Measurements from ENCODE around the gene S100A7A. TPM values are rescaled to one million over a fixed set of nuclear protein-coding genes. Genes with fewer than 3 reads are reported as not detected.

The S100A7A gene
- total and polyA plus RNA-seq, 4 donors: not detected

GRCh38 chr1:153430561-153430960, 14.2 kb downstream of the S100A7A start:
- H3K4me1 ChIP-seq (ENCODE audit: control insufficient read depth in 5 of 5, insufficient read depth in 5 of 5, low read length in 5 of 5): no peaks in the 10 kb centered on the region
- no peak for DNase-seq
- H3K4me3 ChIP-seq: no peak overlapping the region
- H3K9ac ChIP-seq (ENCODE audit: insufficient read depth in 1 of 2, low read length in 2 of 2): no peak overlapping the region
- no peaks in the 10 kb centered on the region for H3K27me3 ChIP-seq (ENCODE audit: control insufficient read depth in 3 of 3, insufficient read depth in 3 of 3, low read length in 2 of 3)
- peaks cover 0 to 5% (median 0%) of the 10 kb centered on the region in 4 donors for H3K9me3 ChIP-seq (ENCODE audit: control insufficient read depth in 4 of 4, insufficient read depth in 3 of 4, low read length in 3 of 4)
- no peaks in the 10 kb centered on the region for H3K36me3 ChIP-seq (ENCODE audit: control insufficient read depth in 4 of 4, insufficient read depth in 4 of 4, low read length in 4 of 4)
- WGBS, 2 donors: 81 to 88% methylated on average over 3 of the region's 3 CpGs
- no peak for ATAC-seq (ENCODE audit: insufficient read depth, low FRiP score)
- no peak for TF ChIP-seq CTCF (IDR thresholded peaks at IDR 0.05; ENCODE audit: control extremely low read depth, extremely low read depth)
- no peak overlapping the region for H3K27ac ChIP-seq (ENCODE audit: low read depth in 1 of 2, low read length in 1 of 2)

DNA sequence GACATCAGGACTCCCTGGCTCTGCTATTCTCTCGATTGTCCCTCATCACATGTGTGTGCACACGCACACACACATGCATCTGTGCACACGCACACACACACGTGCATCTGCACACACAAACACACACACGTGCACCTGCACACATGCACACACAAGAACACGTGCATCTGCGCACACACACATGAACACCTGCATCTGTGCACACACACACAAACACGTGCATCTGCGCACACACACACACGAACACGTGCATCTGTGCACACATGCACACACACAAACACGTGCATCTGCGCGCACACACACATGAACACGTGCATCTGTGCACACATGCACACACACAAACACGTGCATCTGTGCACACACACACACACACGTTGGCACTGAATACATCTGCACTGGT, 14.7 kb downstream of the S100A7A start:
- DNase-seq (no peak), ATAC-seq (ENCODE audit: insufficient read depth, low FRiP score) (no peak)
- Histone ChIP-seq H3K9me3 (ENCODE audit: control insufficient read depth in 4 of 4, insufficient read depth in 3 of 4, low read length in 3 of 4) (peaks cover 0 to 5% (median 0%) of the 10 kb centered on the region in 4 donors), H3K36me3 (ENCODE audit: control insufficient read depth in 4 of 4, insufficient read depth in 4 of 4, low read length in 4 of 4) (no peaks in the 10 kb centered on the region), H3K4me3 (no peak overlapping the region), H3K27me3 (ENCODE audit: control insufficient read depth in 3 of 3, insufficient read depth in 3 of 3, low read length in 2 of 3) (no peaks in the 10 kb centered on the region), H3K4me1 (ENCODE audit: control insufficient read depth in 5 of 5, insufficient read depth in 5 of 5, low read length in 5 of 5) (no peaks in the 10 kb centered on the region), H3K9ac (ENCODE audit: insufficient read depth in 1 of 2, low read length in 2 of 2) (no peak overlapping the region), H3K27ac (ENCODE audit: low read depth in 1 of 2, low read length in 1 of 2) (no peak overlapping the region)
- TF ChIP-seq CTCF (IDR thresholded peaks at IDR 0.05; ENCODE audit: control extremely low read depth, extremely low read depth): no peak
- 86 to 89% methylated on average over 17 of the region's 17 CpGs for WGBS, 2 donors

DNA sequence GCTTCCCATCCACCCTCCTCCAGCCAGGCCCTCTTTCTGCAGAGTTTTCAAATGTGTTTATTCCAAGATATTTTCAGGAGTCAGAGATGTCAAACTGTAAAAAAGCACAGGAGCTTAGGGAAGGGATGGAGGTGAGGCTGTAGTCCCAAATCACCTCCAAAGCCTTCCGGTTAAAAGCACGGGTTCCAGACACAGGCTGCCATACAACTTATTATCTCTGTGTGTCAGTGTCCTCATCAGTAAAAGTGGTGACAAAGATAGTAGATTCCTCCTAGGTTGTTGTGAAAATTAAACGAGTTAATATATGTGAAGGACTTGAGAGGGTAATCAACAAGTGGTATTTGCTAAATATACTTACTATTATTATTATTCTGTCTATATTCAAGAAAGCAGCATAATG, 15.1 kb downstream of the S100A7A start:
- no peaks in the 10 kb centered on the region for H3K36me3 ChIP-seq (ENCODE audit: control insufficient read depth in 4 of 4, insufficient read depth in 4 of 4, low read length in 4 of 4)
- no peak overlapping the region for H3K4me3 ChIP-seq
- no peak overlapping the region for H3K9ac ChIP-seq (ENCODE audit: insufficient read depth in 1 of 2, low read length in 2 of 2)
- no peak for ATAC-seq (ENCODE audit: insufficient read depth, low FRiP score)
- H3K27ac ChIP-seq (ENCODE audit: low read depth in 1 of 2, low read length in 1 of 2): no peak overlapping the region
- TF ChIP-seq CTCF (IDR thresholded peaks at IDR 0.05; ENCODE audit: control extremely low read depth, extremely low read depth): no peak
- no peaks in the 10 kb centered on the region for H3K27me3 ChIP-seq (ENCODE audit: control insufficient read depth in 3 of 3, insufficient read depth in 3 of 3, low read length in 2 of 3)
- no peaks in the 10 kb centered on the region for H3K4me1 ChIP-seq (ENCODE audit: control insufficient read depth in 5 of 5, insufficient read depth in 5 of 5, low read length in 5 of 5)
- no peak for DNase-seq
- peaks cover 0 to 7% (median 0%) of the 10 kb centered on the region in 4 donors for H3K9me3 ChIP-seq (ENCODE audit: control insufficient read depth in 4 of 4, insufficient read depth in 3 of 4, low read length in 3 of 4)
- 79 to 80% methylated on average over 3 of the region's 3 CpGs for WGBS, 2 donors

GRCh38 chr1:153431928-153432327, 15.6 kb downstream of the S100A7A start:
- TF ChIP-seq CTCF (IDR thresholded peaks at IDR 0.05; ENCODE audit: control extremely low read depth, extremely low read depth): no peak
- Histone ChIP-seq H3K4me3 (no peak overlapping the region), H3K27me3 (ENCODE audit: control insufficient read depth in 3 of 3, insufficient read depth in 3 of 3, low read length in 2 of 3) (no peaks in the 10 kb centered on the region), H3K36me3 (ENCODE audit: control insufficient read depth in 4 of 4, insufficient read depth in 4 of 4, low read length in 4 of 4) (no peaks in the 10 kb centered on the region), H3K27ac (ENCODE audit: low read depth in 1 of 2, low read length in 1 of 2) (no peak overlapping the region), H3K9ac (ENCODE audit: insufficient read depth in 1 of 2, low read length in 2 of 2) (no peak overlapping the region), H3K4me1 (ENCODE audit: control insufficient read depth in 5 of 5, insufficient read depth in 5 of 5, low read length in 5 of 5) (no peaks in the 10 kb centered on the region), H3K9me3 (ENCODE audit: control insufficient read depth in 4 of 4, insufficient read depth in 3 of 4, low read length in 3 of 4) (peaks cover 0 to 8% (median 0%) of the 10 kb centered on the region in 4 donors)
- no peak for ATAC-seq (ENCODE audit: insufficient read depth, low FRiP score)
- DNase-seq: no peak
- 63 to 72% methylated on average over 4 of the region's 4 CpGs for WGBS, 2 donors

Measured in lung (tissue), 12 donors.